Left cardiac atrium (tissue), 4 donors: Measurements from ENCODE around the gene RAB17. TPM values are rescaled to one million over a fixed set of nuclear protein-coding genes. Genes with fewer than 3 reads are reported as not detected.

ENCODE experiments used
- ATAC-seq, 2 donors: fragments of 200-7000 bp; cut with Tn5 transposase; one replicate each; pipeline ENCODE4 v1.9.1; 2020; ENCODE audit warnings: mild to moderate bottlenecking in 2 of 2, moderate library complexity in 2 of 2
- DNase-seq: peaks from one replicate; pipeline ENCODE4 v3.0.0-alpha.2; 2020
- intact Hi-C, 2 donors: fragments of 100-400 bp; cut with DNase I; formaldehyde crosslinking; loops; one replicate each; pipeline versions ENCODE4 v1.14.1 to v1.15.1; 2022 to 2023
- total RNA-seq, 2 donors: library from RNA; stranded (reverse); fragmentation: NEBNext Ultra II Directional; extraction: Animal tissue kit (Norgen Biotek cat#: 25700); gene quantifications; one replicate each; pipeline ENCODE4 v1.2.1, GENCODE V29; 2021
- donor health status: DM: no; HTN: yes; CAD: no.
- donor health status: DM: no; HTN: yes; CAD: no; lungs with severe emphysema.
- donor health status: DM: yes; HTN: yes; CAD: no.
- donor health status: Dilated cardiomyopathy.

The RAB17 gene
- total RNA-seq, 2 donors from 2014 or later, result 2.3 to 2.4 TPM

DNA sequence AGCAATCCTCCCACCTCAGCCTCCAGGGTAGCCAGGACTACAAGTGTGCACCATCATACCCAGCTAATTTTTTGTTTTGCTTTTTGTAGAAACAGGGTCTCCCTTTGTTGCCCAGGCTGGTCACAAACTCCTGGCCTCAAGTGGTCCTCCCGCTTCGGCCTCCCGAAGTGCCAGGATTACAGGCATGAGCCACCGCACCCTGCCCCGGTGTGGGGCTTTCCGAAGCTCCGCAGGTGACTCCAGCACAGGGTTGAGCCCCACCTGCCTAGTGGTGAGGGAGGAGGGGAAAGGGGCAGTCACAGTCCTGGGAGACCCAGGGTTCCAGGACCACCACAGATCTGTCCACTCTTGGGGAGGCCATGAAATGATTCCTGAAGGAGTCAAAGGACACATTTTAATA, 19.0 kb downstream of the RAB17 start:
- no peak for ATAC-seq
- no peak for DNase-seq
- intact Hi-C loops, result loop anchor here (5.0 to 10.0 kb wide), 3 partner anchors 59 to 447 kb away; partner anchors contain the start of gene COL6A3 (in 2 of the 2)

GRCh38 chr2:237570776-237571335, 19.7 kb downstream of the RAB17 start:
- no peak for DNase-seq
- intact Hi-C loops, result loop anchor here (5.0 to 10.0 kb wide), 3 partner anchors 59 to 446 kb away; partner anchors contain the start of gene COL6A3 (in 2 of the 2)
- no peak for ATAC-seq

DNA sequence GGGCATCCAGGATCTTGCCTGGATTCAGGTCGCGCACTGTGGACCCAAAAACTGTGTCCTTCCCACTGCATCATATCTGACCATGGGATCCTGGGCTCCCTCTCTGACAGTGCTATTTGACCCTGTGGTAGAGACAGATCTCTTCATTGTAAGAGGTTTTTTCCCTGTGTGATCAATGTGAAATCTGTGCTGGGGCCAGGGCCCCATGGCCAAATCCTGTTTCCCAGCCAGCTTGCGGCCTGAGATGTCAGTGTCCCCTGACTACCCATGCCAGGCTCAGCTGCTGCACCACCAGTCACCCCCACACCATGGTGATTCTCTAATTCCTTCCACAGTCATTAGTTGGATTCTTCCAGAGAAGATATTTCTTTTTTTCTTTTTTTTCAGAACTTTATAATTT, 20.6 kb downstream of the RAB17 start:
- no peak for DNase-seq

GRCh38 chr2:237569041-237569440, 21.5 kb downstream of the RAB17 start:
- no peak for ATAC-seq
- intact Hi-C loops, result no loop called here

More for the DNA sequence above, 20.6 kb downstream of the RAB17 start:
- no peak for ATAC-seq
- intact Hi-C loops, result loop anchor here (5.0 to 10.0 kb wide), 3 partner anchors 58 to 445 kb away; partner anchors contain the start of gene COL6A3 (in 2 of the 2)

GRCh38 chr2:237568121-237568660, 22.3 kb downstream of the RAB17 start:
- intact Hi-C loops, result no loop called here
- no peak for DNase-seq
- no peak for ATAC-seq

More at GRCh38 chr2:237569041-237569440, 21.5 kb downstream of the RAB17 start:
- no peak for DNase-seq

DNA sequence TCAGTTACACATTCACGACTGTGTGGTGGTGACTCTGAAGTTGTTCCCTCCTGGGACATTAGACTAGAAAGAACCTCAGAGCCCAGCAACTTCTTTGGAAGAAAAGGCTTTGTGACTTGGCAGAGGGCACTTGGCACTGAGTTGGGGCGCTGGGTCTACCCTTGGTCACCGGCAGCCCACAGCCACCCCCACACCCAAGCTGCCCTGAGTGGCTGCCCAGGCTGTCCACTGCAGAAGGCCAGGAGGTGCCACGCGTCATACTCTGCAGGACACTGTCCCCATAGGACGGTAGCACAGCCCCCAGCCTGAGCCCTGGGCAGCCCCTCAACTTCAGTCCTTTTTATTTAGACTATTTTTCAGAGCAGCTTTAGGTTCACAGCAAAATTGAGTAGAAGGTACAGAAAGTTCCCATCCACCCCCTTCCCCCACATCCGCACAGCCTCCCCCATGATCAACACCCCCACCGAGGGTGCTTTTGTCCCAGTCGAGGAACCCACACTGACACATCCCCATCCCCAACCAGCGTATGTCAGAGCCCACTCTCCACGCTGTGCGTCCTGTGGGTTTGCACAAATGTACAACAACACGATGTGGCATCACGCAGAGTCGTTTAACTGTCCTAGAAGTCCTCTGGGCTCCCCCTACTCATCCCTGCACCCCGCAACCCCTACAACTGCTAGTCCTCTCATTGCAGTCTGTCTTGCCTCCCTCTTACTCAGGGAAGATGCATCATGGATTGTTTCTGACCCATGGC, 23.1 kb downstream of the RAB17 start:
- intact Hi-C loops, result no loop called here
- DNase-seq (no peak), ATAC-seq (no peak)

GRCh38 chr2:237566401-237567235, 23.9 kb downstream of the RAB17 start, which contains the start of gene PRLH:
TSS of gene PRLH (plus strand) at chr2:237566574. CDS start at chr2:237566574, 0 bp downstream.
- intact Hi-C loops, result no loop called here
- no peak for DNase-seq
- ATAC-seq, result peak in 1 of 2 donors; percentile 69

DNA sequence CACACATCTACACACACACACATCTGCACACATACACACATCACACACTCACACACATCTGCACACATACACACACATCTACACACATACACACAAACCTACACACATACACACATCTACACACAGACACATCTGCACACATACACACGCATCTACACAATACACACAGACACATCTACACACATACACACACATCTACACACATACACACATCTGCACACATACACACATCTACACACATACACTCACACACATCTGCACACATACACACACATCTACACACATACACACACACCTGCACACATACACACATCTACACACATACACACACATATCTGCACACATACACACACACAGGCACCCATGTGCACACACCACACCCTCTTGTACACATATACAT, 24.6 kb downstream of the RAB17 start:
- DNase-seq, result no peak
- no peak for ATAC-seq
- intact Hi-C loops, result no loop called here

DNA sequence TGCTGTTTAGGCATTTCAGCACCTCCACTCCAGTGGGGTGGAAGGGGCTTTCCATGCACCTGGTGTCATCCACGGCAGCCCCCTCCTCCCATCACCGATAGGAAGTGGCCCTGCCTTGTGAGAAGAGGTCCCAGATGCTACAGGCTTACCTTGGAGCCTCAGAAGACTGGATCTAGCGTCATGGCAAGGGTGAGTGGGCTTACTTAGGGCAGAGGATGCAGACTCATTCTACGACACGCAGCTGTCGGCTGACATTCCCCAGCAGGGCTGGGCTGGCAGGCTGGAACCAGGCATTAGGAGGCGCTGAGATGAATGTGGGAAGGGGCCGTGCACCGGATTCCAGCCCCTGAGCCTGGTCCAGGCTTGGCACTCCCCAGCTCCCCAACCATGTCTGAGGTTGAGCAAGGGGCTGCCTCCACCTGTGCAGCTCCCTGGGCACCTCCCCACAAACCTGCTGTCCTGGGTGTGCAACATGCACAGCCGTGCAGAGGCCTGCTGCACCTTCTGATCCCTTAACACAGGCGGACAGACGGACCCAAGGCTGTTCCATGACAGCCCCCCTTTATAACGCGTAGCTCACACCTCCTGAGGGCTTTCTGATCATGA, 25.9 kb downstream of the RAB17 start:
- intact Hi-C loops, result no loop called here
- no peak for DNase-seq
- no peak for ATAC-seq

DNA sequence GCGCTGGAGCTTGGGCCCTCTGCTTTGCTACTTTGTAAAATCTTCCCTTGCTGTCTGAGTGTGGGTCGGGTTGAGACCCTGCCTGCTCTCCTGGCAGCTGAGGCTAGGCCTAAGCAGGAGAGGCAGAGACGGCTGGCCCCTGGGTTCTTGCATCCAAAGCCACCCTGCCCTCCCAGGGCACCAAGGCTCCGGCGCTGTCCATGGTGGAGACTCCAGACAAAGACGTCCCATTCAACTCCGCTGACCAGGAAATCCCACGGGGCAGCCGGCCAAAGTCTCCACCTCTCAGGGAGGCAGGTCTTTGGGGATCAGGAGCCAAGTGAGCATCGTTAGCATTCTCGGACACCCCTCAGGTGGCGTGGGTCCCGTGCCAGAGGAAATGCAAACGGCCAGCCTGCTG, 26.7 kb downstream of the RAB17 start:
- ATAC-seq (no peak), DNase-seq (no peak)
- intact Hi-C loops, result no loop called here

DNA sequence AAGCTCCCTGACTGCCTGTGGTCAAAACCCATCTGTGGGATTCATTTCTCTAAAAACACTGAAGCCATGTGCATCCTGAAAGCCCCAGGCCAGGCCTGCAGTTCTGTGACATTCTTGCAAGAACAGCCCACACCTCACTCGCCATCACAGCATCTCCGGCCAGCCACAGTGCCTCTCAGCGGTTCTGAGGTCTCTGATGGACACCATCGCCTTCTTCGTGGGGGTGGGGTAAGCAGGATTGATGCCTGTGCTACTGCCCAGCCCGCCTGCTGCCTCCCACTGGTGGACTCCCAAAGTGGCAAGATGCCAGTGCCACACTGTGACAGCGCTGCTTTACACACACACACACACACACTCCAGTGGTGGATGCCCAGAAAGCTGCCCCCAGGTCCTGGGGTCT, 29.3 kb downstream of the RAB17 start:
- intact Hi-C loops, result no loop called here
- no peak for DNase-seq
- no peak for ATAC-seq

DNA sequence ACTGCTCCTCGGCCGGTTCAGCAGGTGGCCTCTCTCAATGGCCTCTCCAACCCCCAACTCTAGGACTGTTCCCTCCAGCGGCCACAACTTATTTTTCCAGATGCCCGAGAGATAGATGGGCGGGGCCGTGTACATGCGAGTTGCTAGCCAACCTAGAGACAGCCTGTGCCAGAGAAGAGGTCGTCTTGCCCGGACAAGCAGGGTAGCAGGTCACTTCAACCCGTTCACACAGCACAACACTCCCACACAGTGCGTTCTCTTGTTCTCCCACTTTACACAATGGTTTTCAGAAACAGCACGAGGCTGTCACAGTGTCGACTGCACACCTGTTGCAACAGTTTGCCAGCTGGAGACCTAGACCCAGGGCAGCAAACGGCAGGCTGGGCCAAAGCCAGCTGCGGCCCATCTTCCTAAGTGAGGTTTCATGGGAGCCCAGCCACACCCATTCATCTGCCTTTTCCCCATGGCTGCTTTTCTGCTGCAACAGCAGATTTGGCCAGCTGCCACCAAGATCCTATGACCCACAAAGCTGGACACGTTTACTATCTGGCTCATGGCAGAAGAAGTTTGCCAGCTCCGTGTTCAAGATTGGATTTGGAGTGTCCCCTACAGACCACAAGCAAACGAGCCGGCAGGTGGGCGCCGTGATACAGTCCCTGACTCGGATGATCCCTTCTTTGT, 31.4 kb downstream of the RAB17 start:
- peak; percentile 39 to 52 for ATAC-seq

GRCh38 chr2:237557633-237558015, 32.9 kb downstream of the RAB17 start:
- ATAC-seq (no peak), DNase-seq (no peak)
- intact Hi-C loops, result no loop called here

More for the DNA sequence above, 31.4 kb downstream of the RAB17 start:
- DNase-seq, result peak; percentile 78
- intact Hi-C loops, result no loop called here

DNA sequence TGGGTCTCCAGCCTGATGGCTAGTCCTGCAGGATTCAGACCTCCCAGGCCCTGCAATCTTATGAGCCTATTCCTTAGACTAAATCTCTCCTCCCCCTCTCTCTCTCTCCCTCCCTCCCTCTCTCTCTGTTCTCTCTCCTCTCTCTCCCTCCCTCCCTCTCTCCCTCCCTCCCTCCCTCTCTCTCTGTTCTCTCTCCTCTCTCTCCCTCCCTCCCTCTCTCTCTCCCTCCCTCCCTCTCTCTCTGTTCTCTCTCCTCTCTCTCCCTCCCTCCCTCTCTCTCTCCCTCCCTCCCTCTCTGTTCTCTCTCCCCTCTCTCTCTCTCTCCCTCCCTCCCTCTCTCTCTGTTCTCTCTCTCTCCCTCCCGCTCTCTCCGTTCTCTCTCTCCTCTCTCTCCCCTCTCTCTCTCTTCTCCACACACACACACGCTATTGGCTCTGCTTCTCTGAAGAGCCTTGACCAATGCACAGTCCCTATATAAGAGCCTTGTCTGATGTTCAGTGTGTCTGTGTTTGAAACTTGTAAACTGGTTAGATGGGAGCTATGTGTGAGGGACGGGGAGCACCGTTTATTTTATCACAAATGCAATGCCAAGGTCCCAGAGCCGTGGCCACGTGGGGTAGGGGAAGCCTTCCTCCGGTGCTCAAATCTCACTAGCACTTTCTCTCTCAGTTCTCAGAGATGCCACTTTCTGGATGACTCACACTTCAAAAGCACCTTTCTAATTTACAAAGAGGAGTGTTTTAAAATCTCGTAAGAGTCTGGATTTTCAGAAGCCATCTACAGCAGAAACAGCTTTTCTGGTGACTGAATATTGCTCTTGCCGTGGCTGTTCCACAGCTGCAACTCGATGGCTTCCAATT, 33.5 kb downstream of the RAB17 start:
- DNase-seq, result no peak
- peak in 1 of 2 donors; percentile 23 for ATAC-seq
- intact Hi-C loops, result no loop called here

DNA sequence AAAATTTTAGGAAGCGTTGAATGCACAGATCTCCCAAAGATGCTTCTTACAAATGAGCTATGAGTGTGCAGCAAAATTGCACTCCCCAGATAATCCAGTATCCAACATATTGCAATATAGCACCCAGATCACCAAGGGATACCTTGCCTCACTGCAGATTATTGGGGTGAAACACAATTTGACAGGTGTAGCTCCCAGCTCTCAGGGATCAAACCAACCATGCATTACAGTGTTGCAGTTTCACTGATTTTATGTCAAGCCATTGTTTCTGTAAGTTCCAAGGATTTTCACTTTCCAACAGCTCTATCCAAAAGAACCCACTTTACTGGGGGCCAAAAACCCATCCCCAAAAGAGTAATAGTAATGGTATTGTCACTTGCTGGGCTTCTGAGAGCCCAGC, 35.0 kb downstream of the RAB17 start:
- no peak for ATAC-seq
- no peak for DNase-seq
- intact Hi-C loops, result no loop called here

DNA sequence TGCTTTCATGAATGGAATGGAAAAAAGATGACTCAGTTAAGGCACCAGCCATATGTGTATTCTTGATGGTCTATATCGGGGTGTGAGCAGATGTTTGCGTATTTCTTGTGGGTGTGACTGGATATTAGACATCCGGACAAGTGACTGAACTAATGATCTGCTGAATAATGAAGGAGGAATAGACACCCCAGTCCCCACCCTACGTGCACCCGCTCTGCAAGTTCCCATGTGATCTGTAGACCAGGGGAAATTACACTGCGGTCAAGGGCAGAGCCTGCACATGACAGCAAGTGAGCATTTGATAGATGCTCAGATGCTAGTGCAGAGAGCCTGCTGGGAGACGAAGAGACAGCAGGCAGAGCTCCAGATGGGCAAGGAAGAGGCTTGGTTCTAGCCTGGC, 36.6 kb downstream of the RAB17 start:
- intact Hi-C loops, result no loop called here

GRCh38 chr2:237552908-237553307, 37.6 kb downstream of the RAB17 start:
- no peak for ATAC-seq
- DNase-seq, result no peak
- intact Hi-C loops, result no loop called here

More for the DNA sequence above, 36.6 kb downstream of the RAB17 start:
- no peak for ATAC-seq
- DNase-seq, result no peak
